MM.1S (cell line): Measurements from ENCODE around the gene ZBTB25.

Experiments
- DNase-seq: peaks from one replicate; pipeline ENCODE4 v3.0.0-alpha.2; 2015
- H2AFZ ChIP-seq: fragments of 300-600 bp; sonication (generic); 2 replicates; pipeline ENCODE4 v1.6.0; 2016; ENCODE audit warnings: antibody characterized with exemption, low read length
- H3F3A ChIP-seq: fragments of 300-600 bp; sonication (generic); 2 replicates; pipeline ENCODE4 v1.6.1; 2016; ENCODE audit warnings: mild to moderate bottlenecking, antibody characterized with exemption, low read length, moderate library complexity, mixed read lengths; ENCODE audit not compliant: insufficient read depth
- H3K27ac ChIP-seq: fragments of 300-600 bp; sonication (generic); 2 replicates; pipeline ENCODE4 v1.5.1; 2016; ENCODE audit warnings: mild to moderate bottlenecking, low read length
- H3K27me3 ChIP-seq: fragments of 300-600 bp; sonication (generic); replicated peaks from 2 replicates; pipeline ENCODE4 v1.6.0; 2016; ENCODE audit warnings: low read length; ENCODE audit not compliant: insufficient read depth
- H3K36me3 ChIP-seq: fragments of 300-600 bp; sonication (generic); replicated peaks from 2 replicates; pipeline ENCODE4 v1.6.1; 2016; ENCODE audit warnings: mild to moderate bottlenecking, low read length, mixed read lengths; ENCODE audit not compliant: insufficient read depth
- H3K4me1 ChIP-seq: fragments of 300-600 bp; sonication (generic); 2 replicates; pipeline ENCODE4 v1.6.1; 2016; ENCODE audit warnings: low read length, mixed read lengths
- H3K4me2 ChIP-seq: fragments of 300-600 bp; sonication (generic); 2 replicates; pipeline ENCODE4 v1.6.0; 2016; ENCODE audit warnings: low read depth, low read length
- H3K4me3 ChIP-seq: fragments of 300-600 bp; sonication (generic); 2 replicates; pipeline ENCODE4 v1.5.1; 2016; ENCODE audit warnings: low read length, mixed read lengths
- H3K79me2 ChIP-seq: fragments of 300-600 bp; sonication (generic); 2 replicates; pipeline ENCODE4 v1.6.1; 2016; ENCODE audit warnings: mixed run types, low read length, mixed read lengths
- H3K9ac ChIP-seq: fragments of 300-600 bp; sonication (generic); 2 replicates; pipeline ENCODE4 v1.6.1; 2016; ENCODE audit warnings: low read length, mixed read lengths
- H3K9me2 ChIP-seq: fragments of 300-600 bp; sonication (generic); replicated peaks from 2 replicates; pipeline ENCODE4 v1.6.1; 2016; ENCODE audit warnings: mild to moderate bottlenecking, low read length, mixed read lengths; ENCODE audit not compliant: insufficient read depth
- H3K9me3 ChIP-seq: fragments of 300-600 bp; sonication (generic); replicated peaks from 2 replicates; pipeline ENCODE4 v1.6.1; 2016; ENCODE audit warnings: mild to moderate bottlenecking, low read length, mixed read lengths; ENCODE audit not compliant: insufficient read depth
- H4K20me1 ChIP-seq: fragments of 300-600 bp; sonication (generic); 2 replicates; pipeline ENCODE4 v1.6.1; 2016; ENCODE audit warnings: mild to moderate bottlenecking, low read length, moderate library complexity, mixed read lengths; ENCODE audit not compliant: insufficient read depth
- EZH2 ChIP-seq: fragments of 300-600 bp; sonication (generic); optimal IDR thresholded peaks from 2 replicates; pipeline ENCODE3; 2017; ENCODE audit warnings: low read depth, mild to moderate bottlenecking, antibody characterized with exemption, low read length, mixed read lengths
- EZH2phosphoT487 ChIP-seq: fragments of 300-600 bp; sonication (generic); IDR thresholded peaks from 2 replicates; pipeline ENCODE4 v1.6.1; 2018; ENCODE audit warnings: antibody characterized with exemption, low read length
- TF ChIP-seq, protein P1 (sequence below): fragments of 300-600 bp; sonication (generic); IDR thresholded peaks from 2 replicates; pipeline ENCODE4 v1.5.1; 2016; ENCODE audit warnings: antibody characterized with exemption, low read length, mixed read lengths

The ZBTB25 gene

DNA sequence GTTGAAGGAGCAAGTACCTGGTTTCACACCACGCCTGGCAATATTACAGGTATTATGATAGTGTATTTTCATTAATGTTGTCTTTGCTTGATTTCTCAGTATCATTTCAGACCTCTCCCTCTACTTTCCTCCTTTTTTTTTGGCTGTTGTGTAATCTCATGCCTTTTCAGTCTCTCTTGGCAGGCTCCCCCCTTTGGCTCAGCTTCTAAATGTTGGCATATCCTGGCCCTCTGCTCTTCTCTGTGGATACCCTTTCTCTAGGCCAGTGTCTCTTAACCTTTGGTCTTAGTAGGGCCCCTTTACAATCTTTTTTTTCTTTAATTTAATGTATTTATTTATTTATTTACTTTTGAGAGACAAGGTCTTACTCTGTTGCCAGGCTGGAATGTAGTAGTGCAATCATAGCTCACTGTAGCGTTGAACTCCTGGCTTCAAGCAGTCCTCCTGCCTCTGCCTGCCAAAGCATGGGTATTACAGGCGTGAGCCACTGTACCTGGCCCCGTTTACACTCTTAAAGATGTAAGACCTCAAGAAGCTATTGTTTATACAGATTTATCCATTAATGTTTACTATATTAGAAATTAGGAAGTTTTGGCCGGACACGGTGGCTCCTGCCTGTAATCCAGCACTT lies 102.7 kb downstream of the ZBTB25 start:
- H3K9me2 ChIP-seq = no peaks in the 10 kb centered on the region
- no peaks in the 10 kb centered on the region for H3K36me3 ChIP-seq
- no peak overlapping the region for H3K4me3 ChIP-seq
- H4K20me1 ChIP-seq = no peaks in the 10 kb centered on the region
- H3K4me1 ChIP-seq = no peaks in the 10 kb centered on the region
- peaks cover 30% of the 10 kb centered on the region for H3K79me2 ChIP-seq
- H3K4me2 ChIP-seq = no peak overlapping the region
- no peak overlapping the region for H3K27ac ChIP-seq
- H3K9ac ChIP-seq = no peak overlapping the region
- H3K27me3 ChIP-seq = no peaks in the 10 kb centered on the region
- H3K9me3 ChIP-seq = no peaks in the 10 kb centered on the region
- H3F3A ChIP-seq = no peaks in the 10 kb centered on the region
- TF ChIP-seq EZH2 (no peak), EZH2phosphoT487 (no peak)
- TF ChIP-seq, protein P1, sequence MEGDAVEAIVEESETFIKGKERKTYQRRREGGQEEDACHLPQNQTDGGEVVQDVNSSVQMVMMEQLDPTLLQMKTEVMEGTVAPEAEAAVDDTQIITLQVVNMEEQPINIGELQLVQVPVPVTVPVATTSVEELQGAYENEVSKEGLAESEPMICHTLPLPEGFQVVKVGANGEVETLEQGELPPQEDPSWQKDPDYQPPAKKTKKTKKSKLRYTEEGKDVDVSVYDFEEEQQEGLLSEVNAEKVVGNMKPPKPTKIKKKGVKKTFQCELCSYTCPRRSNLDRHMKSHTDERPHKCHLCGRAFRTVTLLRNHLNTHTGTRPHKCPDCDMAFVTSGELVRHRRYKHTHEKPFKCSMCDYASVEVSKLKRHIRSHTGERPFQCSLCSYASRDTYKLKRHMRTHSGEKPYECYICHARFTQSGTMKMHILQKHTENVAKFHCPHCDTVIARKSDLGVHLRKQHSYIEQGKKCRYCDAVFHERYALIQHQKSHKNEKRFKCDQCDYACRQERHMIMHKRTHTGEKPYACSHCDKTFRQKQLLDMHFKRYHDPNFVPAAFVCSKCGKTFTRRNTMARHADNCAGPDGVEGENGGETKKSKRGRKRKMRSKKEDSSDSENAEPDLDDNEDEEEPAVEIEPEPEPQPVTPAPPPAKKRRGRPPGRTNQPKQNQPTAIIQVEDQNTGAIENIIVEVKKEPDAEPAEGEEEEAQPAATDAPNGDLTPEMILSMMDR = no peak
- no peak for DNase-seq
- no peak overlapping the region for H2AFZ ChIP-seq
